Vagina (tissue), 2 donors: ENCODE measurements around the gene SLC29A3.

Source experiments
- CTCF ChIP-seq, 3 experiments: fragments of 450-650 bp in 2 of 3; fragments of 200-600 bp in 1 of 3; sonication (generic) in 1 of 3; IDR thresholded peaks; one replicate each; pipeline ENCODE4 v1.5.1; 2017 to 2019; ENCODE audit warnings: antibody characterized with exemption in 3 of 3, mild to moderate bottlenecking in 2 of 3, moderate library complexity in 2 of 3
- POLR2A ChIP-seq, 2 donors: fragments of 450-650 bp; IDR thresholded peaks; one replicate each; pipeline ENCODE4 v1.6.1; 2017; ENCODE audit warnings: antibody characterized with exemption in 2 of 2, mild to moderate bottlenecking in 2 of 2, moderate library complexity in 2 of 2
- POLR2AphosphoS5 ChIP-seq, 2 donors: sonication (generic); formaldehyde crosslinking; IDR thresholded peaks; one replicate each; pipeline ENCODE4 v1.9.0; 2017; ENCODE audit warnings: antibody characterized with exemption in 2 of 2, mild to moderate bottlenecking in 2 of 2, low read depth in 1 of 2; ENCODE audit not compliant: insufficient read depth in 1 of 2

GRCh38 chr10:71306979-71307378 lies 12.1 kb upstream of the SLC29A3 start:
- TF ChIP-seq CTCF (IDR thresholded peaks at IDR 0.05): no peak
- TF ChIP-seq POLR2A (IDR thresholded peaks at IDR 0.05): no peak
- TF ChIP-seq POLR2AphosphoS5 (IDR thresholded peaks at IDR 0.05; ENCODE audit: insufficient read depth in 1 of 2, low read depth in 1 of 2): no peak
